Activated gamma-delta T cell (primary cell): ENCODE data around the gene KRT4.

Source experiments
- DNase-seq: peaks from one replicate; lab custom pipeline; 2025; lab: John Stamatoyannopoulos, UW

Gene KRT4

GRCh38 chr12:52836491-52837412 is 22.8 kb upstream of the KRT4 start:
- DNase-seq = no peak

- no peak for DNase-seq
Observed at GRCh38 chr12:52836042-52836466, 22.1 kb upstream of the KRT4 start.

- no peak for DNase-seq
Observed at GRCh38 chr12:52835271-52836041, 21.5 kb upstream of the KRT4 start.

- DNase-seq = no peak
Observed at GRCh38 chr12:52834727-52835001, 20.7 kb upstream of the KRT4 start.

GRCh38 chr12:52833922-52834726 is 20.2 kb upstream of the KRT4 start, which contains the start of gene KRT79:
TSS of gene KRT79 (minus strand) at chr12:52834311. CDS start at chr12:52834260, 51 bp downstream.
- no peak for DNase-seq

- DNase-seq = no peak
Observed at GRCh38 chr12:52832985-52833905, 19.3 kb upstream of the KRT4 start.

- no peak for DNase-seq
Observed at GRCh38 chr12:52832451-52832850, 18.5 kb upstream of the KRT4 start.

GRCh38 chr12:52831251-52831650 is 17.3 kb upstream of the KRT4 start:
- no peak for DNase-seq

GRCh38 chr12:52829986-52830770 is 16.3 kb upstream of the KRT4 start:
- DNase-seq = no peak

- DNase-seq = no peak
Observed at GRCh38 chr12:52828591-52829021, 14.7 kb upstream of the KRT4 start.

GRCh38 chr12:52828156-52828555 is 14.2 kb upstream of the KRT4 start:
- no peak for DNase-seq

- no peak for DNase-seq
Observed at GRCh38 chr12:52827499-52828090, 13.7 kb upstream of the KRT4 start.

- no peak for DNase-seq
Observed at GRCh38 chr12:52826611-52827498, 12.9 kb upstream of the KRT4 start.

GRCh38 chr12:52825961-52826360 is 12.0 kb upstream of the KRT4 start:
- no peak for DNase-seq

- DNase-seq = no peak
Observed at GRCh38 chr12:52824741-52825410, 11.0 kb upstream of the KRT4 start.

- no peak for DNase-seq
Observed at GRCh38 chr12:52823761-52824450, 10.0 kb upstream of the KRT4 start.

- no peak for DNase-seq
Observed at GRCh38 chr12:52822771-52823510, 9.0 kb upstream of the KRT4 start.
